PC-3 (cell line): ENCODE results near the gene DENND4B. TPM values are rescaled to one million over a fixed set of nuclear protein-coding genes. Genes with fewer than 3 reads are reported as not detected.
"Not testable (repeated sequence)": the region's sequence is repeated elsewhere in the genome, so short reads cannot be mapped to it uniquely, and the experiment has no call there.

Experiments used
- ATAC-seq: fragments of 200-7000 bp; cut with Tn5 transposase; 2 replicates; pipeline ENCODE4 v1.9.1; 2020; ENCODE audit warnings: mild to moderate bottlenecking, moderate library complexity
- BruUV-seq: library from RNA; stranded (reverse); fragments of 400-500 nt; replicated peaks from 2 replicates; lab custom pipeline; 2021; lab: Mats Ljungman, UMichigan
- CTCF ChIA-PET: fragments of 300-600 bp; sonication (Branson Sonifier 250); formaldehyde crosslinking; loops from one replicate; lab custom pipeline; 2022; ENCODE audit warnings: antibody characterized with exemption; lab: Charles Lee
- POLR2A ChIA-PET: fragments of 300-600 bp; sonication (Branson Sonifier 250); formaldehyde crosslinking; loops from one replicate; lab custom pipeline; 2022; ENCODE audit warnings: antibody characterized with exemption; ENCODE audit not compliant: unreplicated experiment; lab: Charles Lee
- DNase-seq: peaks from one replicate; pipeline ENCODE4 v3.0.0-alpha.2; 2015
- H2AFZ ChIP-seq: fragments of 300-600 bp; sonication (generic); 2 replicates; pipeline ENCODE4 v1.6.0; 2016; ENCODE audit warnings: antibody characterized with exemption, low read length
- H3F3A ChIP-seq: fragments of 300-600 bp; sonication (generic); one replicate; pipeline ENCODE4 v1.6.0; 2017; ENCODE audit warnings: antibody characterized with exemption, low read length, control low read depth, mild to moderate bottlenecking; ENCODE audit not compliant: unreplicated experiment
- H3K27ac ChIP-seq: fragments of 300-600 bp; sonication (generic); 2 replicates; pipeline ENCODE4 v1.5.1; 2016; ENCODE audit warnings: mild to moderate bottlenecking, low read length
- H3K27me3 ChIP-seq: fragments of 300-600 bp; sonication (generic); 2 replicates; pipeline ENCODE4 v1.6.1; 2016; ENCODE audit warnings: low read length, mixed read lengths
- H3K36me3 ChIP-seq: fragments of 300-600 bp; sonication (generic); 2 replicates; pipeline ENCODE4 v1.6.1; 2016; ENCODE audit warnings: low read depth, mixed run types, low read length, mixed read lengths
- H3K4me1 ChIP-seq: fragments of 300-600 bp; sonication (generic); 2 replicates; pipeline ENCODE4 v1.5.1; 2016; ENCODE audit warnings: low read length; ENCODE audit not compliant: insufficient read depth
- H3K4me2 ChIP-seq: fragments of 300-600 bp; sonication (generic); 2 replicates; pipeline ENCODE4 v1.6.0; 2016; ENCODE audit warnings: low read length
- H3K4me3 ChIP-seq: fragments of 300-600 bp; sonication (generic); 2 replicates; pipeline ENCODE4 v1.5.1; 2016; ENCODE audit warnings: mild to moderate bottlenecking, low read length, mixed read lengths
- H3K79me2 ChIP-seq: fragments of 300-600 bp; sonication (generic); 2 replicates; pipeline ENCODE4 v1.6.1; 2017; ENCODE audit warnings: low read length, mixed read lengths
- H3K9ac ChIP-seq: fragments of 300-600 bp; sonication (generic); 2 replicates; pipeline ENCODE4 v1.6.0; 2016; ENCODE audit warnings: mild to moderate bottlenecking, low read length
- H3K9me2 ChIP-seq: fragments of 300-600 bp; sonication (generic); replicated peaks from 2 replicates; pipeline ENCODE4 v1.6.1; 2016; ENCODE audit warnings: mixed run types, low read length, mixed read lengths
- H3K9me3 ChIP-seq: fragments of 300-600 bp; sonication (generic); 2 replicates; pipeline ENCODE4 v1.6.1; 2016; ENCODE audit warnings: low read length, mixed read lengths
- H4K20me1 ChIP-seq: fragments of 300-600 bp; sonication (generic); 2 replicates; pipeline ENCODE4 v1.6.1; 2016; ENCODE audit warnings: low read length, mixed read lengths
- CTCF ChIP-seq: fragments of 300-600 bp; sonication (generic); conservative IDR thresholded peaks from 2 replicates; pipeline ENCODE4 v1.5.1; 2017; ENCODE audit warnings: antibody characterized with exemption, low read depth, mild to moderate bottlenecking, low read length
- EZH2 ChIP-seq: fragments of 300-600 bp; sonication (generic); IDR thresholded peaks from one replicate; pipeline ENCODE4 v1.6.1; 2017; ENCODE audit warnings: antibody characterized with exemption, mild to moderate bottlenecking, low read length; ENCODE audit not compliant: unreplicated experiment
- EZH2phosphoT487 ChIP-seq: fragments of 300-600 bp; sonication (generic); IDR thresholded peaks from 2 replicates; pipeline ENCODE4 v1.6.1; 2018; ENCODE audit warnings: mild to moderate bottlenecking, antibody characterized with exemption, low read length, borderline replicate concordance
- intact Hi-C: fragments of 100-400 bp; cut with micrococcal nuclease; formaldehyde crosslinking; loops from 2 replicates; pipeline ENCODE4 v1.9.0; 2023
- total RNA-seq: library from RNA; depleted of rRNA; stranded (reverse); fragments of >200 nt; gene quantifications from 2 replicates; pipeline ENCODE4 v1.2.3, GENCODE V29; 2014

Gene DENND4B
- total RNA-seq, 1 experiment from 2014 or later, result 27.3 TPM

DNA sequence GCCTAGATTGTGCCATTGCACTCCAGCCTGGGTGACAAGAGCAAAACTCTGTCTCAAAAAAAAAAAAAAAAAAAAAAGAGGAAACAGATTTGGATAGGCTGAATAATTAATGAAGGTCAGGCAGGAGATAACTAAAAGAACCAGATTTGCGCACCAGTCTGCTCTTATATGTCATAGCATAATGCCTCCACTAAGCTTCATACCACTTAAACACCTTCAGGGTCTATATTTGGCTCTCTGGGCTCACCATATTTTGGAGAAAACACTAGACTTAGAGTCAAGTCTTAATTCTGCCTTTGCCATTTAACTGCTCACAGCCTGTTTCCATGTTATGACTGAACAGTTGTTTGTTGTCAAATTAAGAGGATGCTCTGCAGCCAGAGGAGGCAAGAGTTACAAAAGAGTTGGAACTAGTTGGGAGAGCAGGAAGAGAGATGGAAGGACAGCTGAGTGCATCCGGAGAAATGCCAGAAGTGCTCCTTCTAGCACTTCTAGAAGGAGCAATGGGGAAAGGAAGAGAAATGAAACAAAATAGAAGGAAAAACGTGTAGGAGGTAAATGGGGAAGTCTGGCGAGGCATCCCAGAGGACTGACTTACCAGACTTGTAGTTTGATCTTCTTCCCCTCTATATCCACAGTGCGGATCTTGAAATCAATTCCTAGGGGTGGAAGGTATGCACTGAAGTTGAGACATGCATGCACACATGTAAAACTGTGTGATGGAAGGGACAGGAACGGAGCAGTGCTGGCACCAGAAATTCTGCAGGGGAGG is 37.8 kb upstream of the DENND4B start:
- ChIA-PET CTCF (no interaction called here), POLR2A (no interaction called here)
- no peaks in the 10 kb centered on the region for H3K36me3 ChIP-seq
- no peaks in the 10 kb centered on the region for H3K27me3 ChIP-seq
- no TSS peak for BruUV-seq
- H3K9me2 ChIP-seq, result no peaks in the 10 kb centered on the region
- no peak overlapping the region for H3K9ac ChIP-seq
- H3K79me2 ChIP-seq, result peaks cover 15% of the 10 kb centered on the region
- TF ChIP-seq EZH2, result no peak
- TF ChIP-seq EZH2phosphoT487, result no peak
- TF ChIP-seq CTCF, result no peak
- H4K20me1 ChIP-seq, result no peaks in the 10 kb centered on the region
- H3K4me2 ChIP-seq, result peak overlapping the region; percentile 93
- peaks cover 4% of the 10 kb centered on the region for H3F3A ChIP-seq
- no peak overlapping the region for H2AFZ ChIP-seq
- intact Hi-C loops, result no loop called here
- ATAC-seq (no peak), DNase-seq (no peak)
- H3K9me3 ChIP-seq, result no peaks in the 10 kb centered on the region
- H3K4me1 ChIP-seq, result peaks cover 19% of the 10 kb centered on the region
- 0 out of 2 replicates have a peak overlapping the region, but pooled peaks have one; percentile 74 for H3K4me3 ChIP-seq
- H3K27ac ChIP-seq, result no peak overlapping the region

DNA sequence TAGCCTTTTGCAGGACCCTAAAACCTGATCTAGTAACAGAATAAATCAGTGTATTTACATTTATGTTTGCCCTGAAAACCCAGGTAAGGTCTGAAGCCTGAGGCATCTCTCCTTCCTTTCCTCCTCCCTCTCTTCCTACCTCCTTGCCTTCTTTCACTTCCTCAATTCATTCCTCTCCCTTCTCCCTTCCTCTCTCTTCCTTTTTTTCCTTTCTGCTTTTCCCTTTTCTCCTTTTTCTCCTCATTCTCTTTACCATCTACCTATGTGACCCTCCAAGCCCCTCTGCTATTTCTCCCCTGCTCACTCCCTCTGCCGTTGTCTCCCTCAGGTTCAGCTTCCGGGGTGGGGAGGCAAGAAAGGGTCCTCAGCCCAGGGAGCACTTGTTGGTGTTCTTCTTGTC is 35.2 kb upstream of the DENND4B start:
- H3K36me3 ChIP-seq, H3F3A ChIP-seq, H2AFZ ChIP-seq, H3K27me3 ChIP-seq, DNase-seq, POLR2A ChIA-PET, H3K27ac ChIP-seq, H3K9me3 ChIP-seq, H3K9me2 ChIP-seq, intact Hi-C loops, H3K4me2 ChIP-seq, H3K9ac ChIP-seq, ATAC-seq, CTCF ChIA-PET, H3K4me3 ChIP-seq, H4K20me1 ChIP-seq: not testable (repeated sequence)
- peaks cover 22% of the 10 kb centered on the region for H3K79me2 ChIP-seq
- BruUV-seq, result TSS peak; percentile 72
- H3K4me1 ChIP-seq, result peaks cover 27% of the 10 kb centered on the region

DNA sequence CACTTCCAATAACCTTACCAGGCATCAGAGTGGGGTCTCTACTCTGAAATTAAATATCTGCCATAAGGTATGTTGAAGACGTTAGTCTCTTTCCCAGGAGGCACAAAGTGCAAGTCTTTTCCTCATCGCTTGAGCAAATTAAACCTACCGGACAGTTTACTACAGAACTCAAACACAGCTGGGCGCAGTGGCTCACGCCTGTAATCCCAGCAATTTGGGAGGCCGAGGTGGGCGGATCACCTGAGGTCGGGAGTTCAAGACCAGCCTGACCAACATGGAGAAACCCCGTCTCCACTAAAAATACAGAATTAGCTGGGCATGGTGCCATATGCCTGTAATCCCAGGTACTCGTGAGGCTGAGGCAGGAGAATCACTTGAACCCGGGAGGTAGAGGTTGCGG is 32.6 kb upstream of the DENND4B start:
- H3K79me2 ChIP-seq, result peaks cover 20% of the 10 kb centered on the region
- H2AFZ ChIP-seq, intact Hi-C loops: not testable (repeated sequence)

More for the DNA sequence above, 32.6 kb upstream of the DENND4B start:
- ChIA-PET POLR2A (interaction anchor here (0.6 kb wide), 1 partner anchor 16 kb away, joined by 4 read pairs; the partner anchor contains the start of gene SLC39A1), CTCF (interaction anchor here (0.6 to 1.9 kb wide), 2 partner anchors 8 to 293 kb away, joined by 8 to 10 read pairs; partner anchors contain the start of gene RAB13)
- not testable (repeated sequence) for H3K4me3 ChIP-seq, BruUV-seq, H4K20me1 ChIP-seq, H3K27me3 ChIP-seq, ATAC-seq, H3K9me3 ChIP-seq, H3K27ac ChIP-seq, H3F3A ChIP-seq, H3K9me2 ChIP-seq, H3K4me2 ChIP-seq, DNase-seq, H3K9ac ChIP-seq
- peaks cover 13% of the 10 kb centered on the region for H3K36me3 ChIP-seq
- peaks cover 18% of the 10 kb centered on the region for H3K4me1 ChIP-seq
